K562 (cell line): ENCODE data around the gene NEDD4L. TPM values are rescaled to one million over a fixed set of nuclear protein-coding genes. Genes with fewer than 3 reads are reported as not detected.

Experiments used
- DEAF1 ChIP-seq: fragments of 450-650 bp; formaldehyde crosslinking; IDR thresholded peaks from 2 replicates; pipeline ENCODE4 v1.4.0; 2020; ENCODE audit warnings: mild to moderate bottlenecking, moderate library complexity
- GMEB1 ChIP-seq: fragments of 250-450 bp; sonication (Bioruptor Pico); IDR thresholded peaks from 2 replicates; pipeline ENCODE4 v1.4.0; 2020; ENCODE audit warnings: mild to moderate bottlenecking
- JUN ChIP-seq, 2 experiments: sonication (generic) in 1 of 2; formaldehyde crosslinking in 1 of 2; IDR thresholded peaks; 2 replicates each; pipeline versions ENCODE4 v1.6.1 to v1.8.0; 2012 to 2022; ENCODE audit warnings: borderline replicate concordance in 2 of 2, mild to moderate bottlenecking in 2 of 2, improper control_type of control experiment in 1 of 2, low read depth in 1 of 2, low read length in 1 of 2, missing genetic modification reagents in 1 of 2
- MAZ ChIP-seq, 2 experiments: fragments of 450-650 bp in 1 of 2; sonication (generic) in 1 of 2; formaldehyde crosslinking; IDR thresholded peaks in 1 of 2; conservative IDR thresholded peaks in 1 of 2; 2 replicates each; pipeline versions ENCODE4 v1.4.0 to v1.5.0; 2020; ENCODE audit warnings: mild to moderate bottlenecking in 1 of 2, missing genetic modification reagents in 1 of 2
- NFE2 ChIP-seq: IDR thresholded peaks from 2 replicates; pipeline ENCODE4 v1.6.1; 2014; ENCODE audit warnings: antibody characterized with exemption, low read depth
- NFE2L1 ChIP-seq: fragments of 450-650 bp; IDR thresholded peaks from 2 replicates; pipeline ENCODE4 v1.6.1; 2016; ENCODE audit warnings: missing genetic modification characterization, low read depth, mild to moderate bottlenecking, missing compliant biosample characterization, moderate library complexity, borderline replicate concordance
- POLR3G ChIP-seq: IDR thresholded peaks from 2 replicates; pipeline ENCODE4 v1.6.1; 2011; ENCODE audit not compliant: insufficient read length, insufficient replicate concordance; ENCODE audit errors: extremely low read depth
- RAD21 ChIP-seq, 2 experiments: fragments of 250-450 bp in 1 of 2; fragments of 450-650 bp in 1 of 2; sonication (Bioruptor Pico) in 1 of 2; formaldehyde crosslinking in 1 of 2; IDR thresholded peaks in 1 of 2; conservative IDR thresholded peaks in 1 of 2; 2 replicates each; pipeline versions ENCODE4 v1.4.0 to v1.8.0; 2020 to 2022; ENCODE audit warnings: mild to moderate bottlenecking in 2 of 2, moderate library complexity in 1 of 2
- STAT5B ChIP-seq: fragments of 250-450 bp; sonication (Bioruptor Pico); IDR thresholded peaks from 2 replicates; pipeline ENCODE4 v1.8.0; 2021; ENCODE audit warnings: mild to moderate bottlenecking, inconsistent platforms
- polyA plus RNA-seq, 8 experiments: library from polyadenylated mRNA; depleted of rRNA in 4 of 8; stranded (reverse) in 5 of 8; unstranded in 3 of 8; fragments of >200 nt; fragmentation: Nextera tagmentation in 2 of 8; fragmentation: Illumina TruSeq in 1 of 8; extraction: Ambion mirVana in 2 of 8; extraction: Trizol in 1 of 8; gene quantifications; 2 replicates each; pipeline versions ENCODE4 v1.2.1 to v1.2.3, GENCODE V29; 2011 to 2014; ENCODE audit warnings: inconsistent platforms in 1 of 8, missing spikeins in 1 of 8
- total RNA-seq, 7 experiments: library from RNA; depleted of rRNA in 6 of 7; stranded (reverse); fragments of >200 nt in 6 of 7; fragmentation: Illumina TruSeq in 2 of 7; extraction: Trizol in 2 of 7; gene quantifications; 2 replicates each; pipeline versions ENCODE4 v1.2.1 to v1.2.3, GENCODE V29; 2011 to 2021; ENCODE audit warnings: low replicate concordance in 1 of 7
- TF ChIP-seq, protein P1 (sequence below), 2 experiments: fragments of 450-650 bp; formaldehyde crosslinking in 1 of 2; IDR thresholded peaks; 2 replicates each; pipeline versions ENCODE4 v1.4.0 to v1.6.1; 2014 to 2020; ENCODE audit warnings: mild to moderate bottlenecking in 2 of 2, borderline replicate concordance in 1 of 2, low read depth in 1 of 2
- TF ChIP-seq, protein P2 (sequence below): sonication (generic); formaldehyde crosslinking; IDR thresholded peaks from 2 replicates; pipeline ENCODE4 v1.8.0; 2022; ENCODE audit warnings: missing genetic modification reagents, mild to moderate bottlenecking, moderate library complexity, borderline replicate concordance
- TF ChIP-seq, protein P3 (sequence below): sonication (generic); IDR thresholded peaks from 2 replicates; pipeline ENCODE4 v1.6.1; 2016

NEDD4L gene
- total and polyA plus RNA-seq, 9 of the 15 experiments (the other 6 are each of a cell fraction or from before 2014, with no cell fraction given): 8.1 to 33.4 (median 19.9) TPM

- TF ChIP-seq, protein P1, sequence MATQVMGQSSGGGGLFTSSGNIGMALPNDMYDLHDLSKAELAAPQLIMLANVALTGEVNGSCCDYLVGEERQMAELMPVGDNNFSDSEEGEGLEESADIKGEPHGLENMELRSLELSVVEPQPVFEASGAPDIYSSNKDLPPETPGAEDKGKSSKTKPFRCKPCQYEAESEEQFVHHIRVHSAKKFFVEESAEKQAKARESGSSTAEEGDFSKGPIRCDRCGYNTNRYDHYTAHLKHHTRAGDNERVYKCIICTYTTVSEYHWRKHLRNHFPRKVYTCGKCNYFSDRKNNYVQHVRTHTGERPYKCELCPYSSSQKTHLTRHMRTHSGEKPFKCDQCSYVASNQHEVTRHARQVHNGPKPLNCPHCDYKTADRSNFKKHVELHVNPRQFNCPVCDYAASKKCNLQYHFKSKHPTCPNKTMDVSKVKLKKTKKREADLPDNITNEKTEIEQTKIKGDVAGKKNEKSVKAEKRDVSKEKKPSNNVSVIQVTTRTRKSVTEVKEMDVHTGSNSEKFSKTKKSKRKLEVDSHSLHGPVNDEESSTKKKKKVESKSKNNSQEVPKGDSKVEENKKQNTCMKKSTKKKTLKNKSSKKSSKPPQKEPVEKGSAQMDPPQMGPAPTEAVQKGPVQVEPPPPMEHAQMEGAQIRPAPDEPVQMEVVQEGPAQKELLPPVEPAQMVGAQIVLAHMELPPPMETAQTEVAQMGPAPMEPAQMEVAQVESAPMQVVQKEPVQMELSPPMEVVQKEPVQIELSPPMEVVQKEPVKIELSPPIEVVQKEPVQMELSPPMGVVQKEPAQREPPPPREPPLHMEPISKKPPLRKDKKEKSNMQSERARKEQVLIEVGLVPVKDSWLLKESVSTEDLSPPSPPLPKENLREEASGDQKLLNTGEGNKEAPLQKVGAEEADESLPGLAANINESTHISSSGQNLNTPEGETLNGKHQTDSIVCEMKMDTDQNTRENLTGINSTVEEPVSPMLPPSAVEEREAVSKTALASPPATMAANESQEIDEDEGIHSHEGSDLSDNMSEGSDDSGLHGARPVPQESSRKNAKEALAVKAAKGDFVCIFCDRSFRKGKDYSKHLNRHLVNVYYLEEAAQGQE (IDR thresholded peaks at IDR 0.05; ENCODE audit: borderline replicate concordance): peak; percentile 66; the same call in 1 of the 2 replicates
- TF ChIP-seq, protein P1 (CRISPR knock-in tag; IDR thresholded peaks at IDR 0.05; ENCODE audit: low read depth): no peak
- TF ChIP-seq NFE2 (peak; percentile 25; the same call in 1 of the 2 replicates), JUN (IDR thresholded peaks at IDR 0.05; ENCODE audit: borderline replicate concordance, low read depth, low read length) (peak; percentile 34; the same call in 1 of the 2 replicates), JUN (CRISPR knock-in tag; IDR thresholded peaks at IDR 0.05; ENCODE audit: borderline replicate concordance) (no peak), GMEB1 (CRISPR knock-in tag) (no peak), DEAF1 (CRISPR knock-in tag) (peak; percentile 75; the same call in 1 of the 2 replicates), NFE2L1 (tag) (no peak), RAD21 (CRISPR knock-in tag; conservative IDR thresholded peaks at IDR 0.05 in 1 of 2, IDR thresholded peaks at IDR 0.05 in 1 of 2) (peak; percentile 74 to 75), MAZ (CRISPR knock-in tag; conservative IDR thresholded peaks at IDR 0.05 in 1 of 2, IDR thresholded peaks at IDR 0.05 in 1 of 2) (0 out of 4 replicates have a peak, but pooled peaks of 1 of the 2 experiments have one; percentile 18), STAT5B (no peak), POLR3G (no peak)
- TF ChIP-seq, protein P2, sequence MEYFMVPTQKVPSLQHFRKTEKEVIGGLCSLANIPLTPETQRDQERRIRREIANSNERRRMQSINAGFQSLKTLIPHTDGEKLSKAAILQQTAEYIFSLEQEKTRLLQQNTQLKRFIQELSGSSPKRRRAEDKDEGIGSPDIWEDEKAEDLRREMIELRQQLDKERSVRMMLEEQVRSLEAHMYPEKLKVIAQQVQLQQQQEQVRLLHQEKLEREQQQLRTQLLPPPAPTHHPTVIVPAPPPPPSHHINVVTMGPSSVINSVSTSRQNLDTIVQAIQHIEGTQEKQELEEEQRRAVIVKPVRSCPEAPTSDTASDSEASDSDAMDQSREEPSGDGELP (CRISPR knock-in tag): peak; percentile 57; the same call in 1 of the 2 replicates
- TF ChIP-seq, protein P3, sequence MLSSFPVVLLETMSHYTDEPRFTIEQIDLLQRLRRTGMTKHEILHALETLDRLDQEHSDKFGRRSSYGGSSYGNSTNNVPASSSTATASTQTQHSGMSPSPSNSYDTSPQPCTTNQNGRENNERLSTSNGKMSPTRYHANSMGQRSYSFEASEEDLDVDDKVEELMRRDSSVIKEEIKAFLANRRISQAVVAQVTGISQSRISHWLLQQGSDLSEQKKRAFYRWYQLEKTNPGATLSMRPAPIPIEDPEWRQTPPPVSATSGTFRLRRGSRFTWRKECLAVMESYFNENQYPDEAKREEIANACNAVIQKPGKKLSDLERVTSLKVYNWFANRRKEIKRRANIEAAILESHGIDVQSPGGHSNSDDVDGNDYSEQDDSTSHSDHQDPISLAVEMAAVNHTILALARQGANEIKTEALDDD: peak; percentile 67; the same call in 1 of the 2 replicates
Measured at GRCh38 chr18:58321986-58322385, 278.0 kb downstream of the NEDD4L start (continued).
